HG03045 (cell line): Measurements from ENCODE around the gene HUS1B.

ENCODE experiments used
- ATAC-seq: cut with Tn5 transposase; IDR thresholded peaks from one replicate; pipeline ENCODE4 v1.9.1; 2021; ENCODE audit warnings: mild to moderate bottlenecking, moderate library complexity; ENCODE audit not compliant: unreplicated experiment

HUS1B gene

DNA sequence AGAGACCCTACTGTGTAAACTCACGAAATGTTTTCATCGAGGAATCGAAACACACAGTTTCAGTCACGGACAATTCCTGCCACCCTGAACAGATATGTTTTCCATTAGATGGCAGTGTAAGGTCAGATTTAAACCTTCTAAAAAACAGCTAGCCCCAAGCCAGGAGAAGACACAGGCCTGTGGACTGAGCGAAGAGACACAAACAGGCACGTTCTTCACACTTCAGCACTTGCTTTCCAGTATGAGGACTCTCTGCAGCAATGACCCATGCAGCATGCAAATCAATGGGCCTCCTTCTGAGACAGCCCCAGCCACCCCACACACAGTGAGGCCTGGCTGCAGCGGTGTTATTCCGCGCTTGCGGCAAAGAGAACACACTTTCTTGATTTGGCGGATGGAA lies 31.9 kb downstream of the HUS1B start:
- ATAC-seq, result no peak

DNA sequence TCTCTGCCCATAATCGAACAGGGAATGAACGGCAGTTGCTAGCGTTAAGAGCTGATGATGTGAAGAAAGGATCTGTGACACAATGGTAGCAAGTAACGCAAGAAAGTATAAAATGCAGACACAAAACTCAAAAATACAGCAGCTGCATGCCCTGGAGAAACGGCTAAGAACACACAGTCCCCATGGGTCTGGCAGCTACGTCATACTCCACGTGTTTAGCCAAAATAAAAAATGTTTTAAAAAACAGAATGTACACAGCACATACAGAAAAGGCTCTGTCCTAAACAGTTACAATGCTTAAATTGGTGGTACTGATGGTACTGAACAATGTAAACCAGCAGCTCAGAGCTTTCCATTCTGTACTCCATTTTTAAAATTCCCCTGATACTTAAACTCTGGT lies 34.4 kb downstream of the HUS1B start:
- no peak for ATAC-seq

GRCh38 chr6:621931-622330 lies 35.0 kb downstream of the HUS1B start:
- ATAC-seq, result no peak

GRCh38 chr6:620950-621349 lies 36.0 kb downstream of the HUS1B start:
- ATAC-seq, result no peak

DNA sequence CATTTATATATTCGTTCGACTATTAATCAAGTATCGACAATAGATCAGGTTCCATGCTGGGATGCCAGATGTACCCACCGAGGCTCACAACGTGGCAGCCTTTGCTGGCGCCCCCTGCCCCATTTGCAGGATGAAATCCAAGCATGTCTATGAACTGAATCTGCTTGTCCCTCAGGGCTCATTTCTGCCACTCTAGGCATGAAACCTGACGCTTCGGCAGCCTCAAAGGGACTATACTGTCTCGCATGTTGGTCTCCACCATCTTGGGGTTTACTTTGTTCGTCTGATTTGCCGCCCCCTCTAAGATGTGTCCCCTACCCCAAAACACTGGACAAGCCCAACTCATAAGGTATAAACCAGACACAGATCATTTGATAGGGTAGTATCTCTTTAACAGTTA lies 36.7 kb downstream of the HUS1B start:
- no peak for ATAC-seq

DNA sequence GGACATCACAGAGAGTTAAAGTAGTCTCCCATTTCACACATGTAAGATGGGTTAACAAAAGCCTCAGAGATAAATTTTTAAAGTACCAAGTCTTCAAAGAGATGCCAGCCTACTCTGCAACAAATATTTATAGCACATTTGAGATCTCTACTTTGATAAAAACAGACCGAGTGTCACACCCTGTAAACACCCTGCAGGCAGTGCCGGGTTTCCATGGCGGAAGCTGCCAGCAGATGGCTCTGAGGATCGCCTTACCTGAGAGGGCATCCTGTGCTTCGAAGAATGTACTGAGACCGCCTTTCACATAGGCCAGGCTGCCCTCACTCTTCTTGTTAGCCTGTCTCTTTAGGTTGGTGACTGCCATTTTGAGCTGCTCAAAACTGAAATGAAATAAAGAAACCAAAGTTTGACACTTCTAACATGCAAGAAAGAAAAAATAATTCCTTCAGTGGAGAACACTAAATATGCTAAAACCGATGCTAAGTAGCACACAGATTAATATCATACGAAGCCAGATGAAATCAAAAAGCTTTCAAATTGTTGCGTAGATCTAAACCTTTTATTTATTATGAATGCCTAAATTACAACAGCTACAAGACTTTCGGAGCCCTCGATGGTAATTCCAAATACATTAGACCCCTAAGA lies 39.3 kb downstream of the HUS1B start:
- no peak for ATAC-seq

DNA sequence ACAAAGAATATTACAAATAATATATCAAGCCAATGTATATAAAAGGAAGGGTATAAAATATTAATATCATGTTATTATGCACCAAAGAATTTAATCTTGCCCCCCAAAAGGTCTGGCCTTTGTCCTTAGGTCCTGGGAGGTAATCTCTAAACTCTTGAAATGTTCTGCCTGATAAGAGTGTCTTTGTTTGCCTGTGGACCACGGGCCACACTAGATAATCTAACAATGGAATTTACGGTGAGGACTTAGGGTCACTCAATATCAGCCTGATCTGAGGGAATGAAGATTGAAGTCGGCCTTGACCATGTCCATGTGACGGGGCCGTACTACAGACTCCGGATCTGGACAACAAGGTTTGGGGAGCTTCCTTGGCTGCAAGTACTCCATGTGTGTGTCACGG lies 42.9 kb downstream of the HUS1B start:
- ATAC-seq, result no peak

- no peak for ATAC-seq
Observed at GRCh38 chr6:611928-612327, 45.0 kb downstream of the HUS1B start.

- no peak for ATAC-seq
Observed at GRCh38 chr6:610882-611281, 46.0 kb downstream of the HUS1B start.

DNA sequence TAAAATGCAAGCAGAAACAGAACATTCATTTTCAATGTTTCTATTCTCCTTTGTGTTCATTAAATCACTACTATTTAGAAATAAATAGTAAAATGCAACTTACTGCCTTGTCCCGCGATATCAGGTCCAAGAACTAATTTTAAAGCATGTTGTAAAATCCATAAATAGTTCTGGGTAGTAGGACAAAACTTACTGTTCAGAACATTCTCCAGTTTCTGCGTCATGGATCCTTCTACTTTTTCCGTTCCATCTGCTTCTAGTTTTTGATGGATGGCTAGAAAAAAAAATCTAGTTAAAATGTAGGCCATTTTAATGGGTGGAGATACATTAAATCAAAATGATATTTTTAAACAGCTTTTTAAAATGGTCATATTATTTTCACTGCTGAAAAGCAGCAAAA lies 47.0 kb downstream of the HUS1B start:
- ATAC-seq, result no peak

DNA sequence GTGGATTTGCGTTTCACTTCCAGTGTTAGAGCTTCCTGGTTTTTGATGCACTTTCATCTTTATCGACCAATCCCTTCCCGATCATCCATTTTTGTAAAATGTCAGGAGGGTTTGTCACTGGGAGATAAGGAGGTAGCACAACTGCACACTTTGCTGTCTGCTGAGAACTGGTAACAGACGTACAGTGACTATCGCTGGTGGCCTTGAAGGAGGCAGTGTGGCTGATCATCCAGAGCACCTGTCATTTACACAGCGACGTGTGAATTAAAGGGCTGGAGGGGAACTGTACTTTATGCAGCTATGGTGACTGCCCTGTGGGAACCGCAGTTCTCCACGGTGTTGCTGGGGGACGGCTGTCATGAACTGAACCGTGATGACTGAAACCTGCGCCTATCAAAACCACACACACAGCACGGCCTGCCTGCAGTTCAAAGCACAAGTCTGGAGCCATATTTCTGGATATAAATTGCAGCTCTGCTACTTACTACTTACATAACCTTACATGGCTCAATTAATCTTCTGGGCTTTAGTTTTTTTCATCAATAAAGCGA lies 50.0 kb downstream of the HUS1B start:
- no peak for ATAC-seq
